HPDE6-E6E7 (cell line): ENCODE data around the gene FBXO38.

Experiments
- DNase-seq: peaks from one replicate; pipeline ENCODE4 v3.0.0; 2011; ENCODE audit warnings: missing footprints; ENCODE audit errors: extremely low spot score

FBXO38 gene

GRCh38 chr5:148382961-148383360 lies 797 bp upstream of the FBXO38 start:
- DNase-seq = no peak

- no peak for DNase-seq
Observed at GRCh38 chr5:148384380-148384737, 601 bp downstream of the FBXO38 start.

- no peak for DNase-seq
Observed at GRCh38 chr5:148385094-148385493, 1.3 kb downstream of the FBXO38 start.

- DNase-seq = no peak
Observed at GRCh38 chr5:148386041-148386440, 2.3 kb downstream of the FBXO38 start.

GRCh38 chr5:148387325-148387724 lies 3.6 kb downstream of the FBXO38 start:
- no peak for DNase-seq

- DNase-seq = no peak
Observed at GRCh38 chr5:148388696-148389095, 4.9 kb downstream of the FBXO38 start.

- no peak for DNase-seq
Observed at GRCh38 chr5:148390914-148391313, 7.2 kb downstream of the FBXO38 start.

- DNase-seq = no peak
Observed at GRCh38 chr5:148391422-148391821, 7.7 kb downstream of the FBXO38 start.

GRCh38 chr5:148393390-148393741 lies 9.6 kb downstream of the FBXO38 start:
- no peak for DNase-seq

GRCh38 chr5:148394587-148395019 lies 10.8 kb downstream of the FBXO38 start:
- no peak for DNase-seq

- no peak for DNase-seq
Observed at GRCh38 chr5:148395031-148395430, 11.3 kb downstream of the FBXO38 start.

- DNase-seq = peak; percentile 12
Observed at GRCh38 chr5:148397968-148398595, 14.3 kb downstream of the FBXO38 start.

- no peak for DNase-seq
Observed at GRCh38 chr5:148398698-148399121, 15.0 kb downstream of the FBXO38 start.

- no peak for DNase-seq
Observed at GRCh38 chr5:148401604-148402003, 17.8 kb downstream of the FBXO38 start.

GRCh38 chr5:148403344-148403743 lies 19.6 kb downstream of the FBXO38 start:
- DNase-seq = no peak

- DNase-seq = no peak
Observed at GRCh38 chr5:148406406-148406805, 22.6 kb downstream of the FBXO38 start.

GRCh38 chr5:148408092-148408491 lies 24.3 kb downstream of the FBXO38 start:
- no peak for DNase-seq

GRCh38 chr5:148412124-148412523 lies 28.4 kb downstream of the FBXO38 start:
- DNase-seq = no peak

- no peak for DNase-seq
Observed at GRCh38 chr5:148414833-148415232, 31.1 kb downstream of the FBXO38 start.

- DNase-seq = no peak
Observed at GRCh38 chr5:148416416-148416815, 32.7 kb downstream of the FBXO38 start.

- no peak for DNase-seq
Observed at GRCh38 chr5:148416921-148417320, 33.2 kb downstream of the FBXO38 start.

- DNase-seq = no peak
Observed at GRCh38 chr5:148418511-148418910, 34.8 kb downstream of the FBXO38 start.

GRCh38 chr5:148421661-148422060 lies 37.9 kb downstream of the FBXO38 start:
- no peak for DNase-seq

GRCh38 chr5:148425808-148426207 lies 42.0 kb downstream of the FBXO38 start:
- no peak for DNase-seq
